GM19025 (cell line): ENCODE results near the gene TNIP1.

Experiments
- ATAC-seq: cut with Tn5 transposase; IDR thresholded peaks from one replicate; pipeline ENCODE4 v1.9.1; 2021; ENCODE audit warnings: mild to moderate bottlenecking, low read depth, moderate library complexity; ENCODE audit not compliant: unreplicated experiment

TNIP1 gene

GRCh38 chr5:151005950-151006576 is 74.8 kb downstream of the TNIP1 start:
- no peak for ATAC-seq

DNA sequence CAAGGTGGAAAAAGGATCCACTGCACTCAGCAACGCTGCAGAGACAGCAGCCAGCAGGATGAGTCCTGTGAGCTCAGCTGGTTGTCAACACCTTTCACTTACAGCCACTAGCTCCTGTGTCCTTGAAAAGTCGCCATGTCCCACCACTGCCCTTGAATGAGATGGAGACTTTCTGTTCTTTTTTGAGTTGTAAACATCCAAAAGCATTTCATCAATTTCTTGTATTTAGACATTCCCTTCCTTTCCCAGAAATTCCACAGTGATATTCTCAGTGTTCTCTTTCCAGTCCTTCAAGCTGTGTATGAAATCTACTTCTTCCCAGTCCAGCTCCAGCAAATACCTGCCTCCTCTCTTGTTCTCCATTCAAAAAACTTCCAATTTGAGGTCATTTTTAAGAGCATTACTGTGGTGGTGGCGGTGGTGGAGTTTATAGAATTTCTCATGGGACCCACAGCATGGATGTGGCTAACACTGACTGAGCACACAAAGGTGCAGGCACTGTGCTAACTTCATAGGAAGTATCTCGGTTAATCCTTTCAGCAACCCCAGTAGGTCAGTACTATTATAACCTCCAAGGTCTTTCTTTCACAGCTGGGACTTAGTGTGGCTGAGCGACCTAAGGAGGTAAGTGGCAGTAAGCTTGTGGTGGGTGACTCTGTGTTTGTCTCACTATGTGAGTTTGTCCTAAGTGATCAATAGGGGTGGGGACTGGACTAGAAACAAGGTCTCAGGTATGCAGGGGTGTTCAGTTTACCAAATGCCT is 75.5 kb downstream of the TNIP1 start:
- ATAC-seq, result no peak

- no peak for ATAC-seq
These were observed 76.3 kb downstream of the TNIP1 start for GRCh38 chr5:151004499-151004898.

DNA sequence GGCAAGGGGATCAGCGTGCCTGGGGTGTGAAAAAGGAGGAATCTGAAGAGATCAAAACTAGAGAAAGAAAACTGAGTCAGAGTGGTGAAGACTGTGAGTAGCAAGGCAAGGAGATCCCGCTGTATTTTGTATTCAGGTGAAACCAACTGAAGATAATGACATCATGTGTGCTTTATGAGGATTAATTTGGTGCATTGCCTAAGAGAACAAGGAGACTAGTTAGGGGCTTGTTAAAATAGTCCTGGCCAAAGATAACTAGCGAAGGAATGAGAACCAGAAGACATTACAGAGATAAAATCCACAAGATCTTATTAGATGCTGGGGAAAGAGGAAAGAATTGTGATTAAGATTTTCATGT is 77.4 kb downstream of the TNIP1 start:
- ATAC-seq, result no peak

DNA sequence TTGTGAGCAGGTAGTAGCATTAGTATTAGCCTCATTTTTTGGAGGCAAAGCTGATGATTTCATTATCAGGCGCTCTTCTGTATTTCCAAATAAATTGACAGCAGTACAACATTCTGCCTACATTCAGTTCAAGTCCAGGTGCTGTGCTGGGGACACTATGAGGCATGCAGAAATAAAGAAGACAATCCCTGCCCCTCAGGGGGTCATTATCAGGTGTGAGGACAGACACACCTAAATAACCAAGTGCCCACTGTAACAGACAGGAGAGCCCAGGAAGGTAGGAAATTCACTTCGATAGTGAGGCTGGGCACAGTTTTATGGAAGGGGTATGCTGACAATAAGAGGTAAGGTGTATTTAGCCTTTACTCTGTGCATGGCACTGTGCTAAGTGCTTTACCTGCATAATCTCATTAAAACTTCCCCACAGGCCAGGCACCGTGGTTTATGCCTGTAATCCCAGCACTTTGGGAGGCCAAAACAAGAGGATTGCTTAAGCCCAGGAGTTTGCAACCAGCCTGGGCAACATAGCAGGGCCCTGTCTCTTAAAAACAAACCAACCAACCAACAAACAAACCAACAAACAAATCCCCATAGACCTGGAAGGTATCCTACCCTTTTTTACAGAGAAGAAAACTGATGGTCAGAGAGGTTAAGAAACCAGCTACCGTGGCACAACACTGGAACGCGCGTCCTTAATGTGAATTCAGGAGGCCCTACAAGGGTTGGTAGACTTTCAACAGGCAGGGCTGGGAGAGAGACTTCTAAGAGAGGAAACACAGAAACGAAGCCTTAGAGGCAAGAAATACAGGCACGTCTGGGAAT is 77.9 kb downstream of the TNIP1 start:
- no peak for ATAC-seq

DNA sequence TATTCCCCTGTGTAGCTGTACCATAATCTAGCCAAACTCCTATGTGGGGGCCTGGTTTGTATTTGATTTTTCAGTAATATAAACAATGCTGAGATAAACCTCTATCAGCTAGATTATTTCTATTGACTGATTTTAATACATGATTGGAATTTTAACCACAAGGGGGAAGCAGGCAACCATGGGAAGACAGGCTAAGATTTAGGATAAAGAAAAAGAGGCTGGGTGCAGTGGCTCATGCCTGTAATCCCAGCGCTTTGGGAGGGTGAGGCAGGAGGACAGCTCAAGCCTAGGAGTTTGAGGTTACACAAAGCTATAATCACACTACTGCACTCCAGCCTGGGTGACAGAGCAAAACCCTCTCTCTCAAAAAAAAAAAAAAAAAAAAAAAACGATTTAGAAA is 78.6 kb downstream of the TNIP1 start:
- no peak for ATAC-seq

DNA sequence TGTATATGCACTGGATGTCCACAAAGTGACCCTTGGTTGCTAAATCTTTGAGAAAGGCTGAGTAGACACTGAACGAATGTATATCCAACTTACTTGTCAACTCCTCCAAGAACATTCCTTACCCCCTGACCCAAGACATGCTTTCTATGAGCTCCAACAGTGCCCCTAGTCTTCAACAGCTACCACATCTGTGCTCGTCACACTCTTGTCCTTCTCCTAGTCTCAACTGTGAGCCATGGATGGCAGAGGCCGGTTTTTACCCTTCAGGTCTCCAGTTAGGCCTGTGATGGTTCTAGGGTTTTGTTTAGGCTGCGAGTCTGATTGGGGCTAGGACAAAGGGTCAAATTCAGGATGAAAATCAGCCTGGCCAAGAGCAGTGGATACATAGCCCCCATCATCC is 79.4 kb downstream of the TNIP1 start:
- no peak for ATAC-seq

GRCh38 chr5:150999704-151000442 is 81.0 kb downstream of the TNIP1 start:
- ATAC-seq, result no peak

DNA sequence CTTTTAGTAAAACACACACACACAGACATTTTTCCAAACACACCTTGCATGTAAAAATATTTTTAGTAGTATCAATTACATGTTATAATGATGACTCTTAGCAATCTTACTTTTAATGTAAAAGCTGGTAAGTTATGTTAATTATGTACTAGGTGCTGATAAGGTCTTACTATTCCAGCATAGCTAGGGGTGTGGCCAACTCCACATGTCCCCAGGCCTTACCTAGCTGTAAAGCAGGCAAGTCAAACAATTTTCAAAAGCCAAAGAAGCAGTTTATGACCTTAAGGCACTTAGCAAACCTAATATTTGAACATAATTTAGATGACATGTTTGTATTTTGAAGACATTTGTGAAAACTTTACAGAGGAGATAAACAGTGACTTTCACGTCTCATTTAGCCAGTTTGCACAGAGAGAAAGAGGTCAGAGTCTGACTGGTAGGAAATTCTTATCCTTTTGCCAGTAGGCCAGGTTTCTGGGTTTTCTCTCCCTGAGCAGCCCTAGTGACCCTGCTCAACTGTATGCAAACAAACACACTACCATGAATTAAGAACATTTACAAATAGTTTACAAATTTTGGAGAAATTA is 86.9 kb downstream of the TNIP1 start:
- ATAC-seq, result no peak

DNA sequence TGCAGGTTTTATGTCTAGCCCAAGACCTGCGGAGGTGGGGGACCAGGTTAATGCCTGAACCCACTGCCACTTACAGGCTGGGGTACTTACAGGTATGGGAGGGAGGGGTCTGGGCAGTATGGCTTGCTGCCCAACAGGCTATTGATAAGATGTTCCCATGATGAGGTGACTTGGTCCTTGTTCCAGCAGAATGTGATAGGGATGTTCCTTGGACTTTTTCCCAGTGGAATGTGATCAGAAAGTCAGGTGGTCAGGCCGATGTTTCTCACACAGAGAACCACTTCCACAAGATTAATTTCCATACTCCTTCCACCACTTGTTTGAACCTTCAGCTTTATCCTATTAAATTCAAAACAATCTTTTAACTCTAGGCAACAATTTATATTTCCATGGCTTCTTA is 87.4 kb downstream of the TNIP1 start:
- no peak for ATAC-seq

GRCh38 chr5:150992705-150993104 is 88.1 kb downstream of the TNIP1 start:
- no peak for ATAC-seq

DNA sequence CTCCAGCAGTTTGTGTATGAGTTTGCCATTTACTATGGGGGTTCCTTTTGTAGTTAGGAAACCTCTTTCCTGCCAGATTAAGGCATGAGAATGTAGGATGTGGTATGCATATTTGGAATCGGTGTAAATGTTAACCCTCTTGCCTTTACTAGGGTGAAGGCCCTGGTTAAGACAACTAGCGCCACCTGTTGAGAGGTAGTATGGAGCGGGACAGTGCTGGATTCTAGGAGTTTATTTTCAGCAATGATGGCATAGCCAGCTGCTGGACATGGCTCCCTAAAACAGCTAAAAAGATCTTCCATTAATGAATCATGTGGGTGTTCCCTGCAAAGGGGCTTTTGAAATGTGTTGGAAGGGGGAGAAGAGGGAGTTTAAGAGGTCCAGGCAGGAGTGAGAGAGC is 91.1 kb downstream of the TNIP1 start:
- ATAC-seq, result no peak

GRCh38 chr5:150987746-150988145 is 93.1 kb downstream of the TNIP1 start:
- ATAC-seq, result no peak
